Suprapubic skin (tissue), 4 donors: Measurements from ENCODE around the gene OSBPL2. TPM values are rescaled to one million over a fixed set of nuclear protein-coding genes. Genes with fewer than 3 reads are reported as not detected.

Experiments
- DNase-seq, 2 donors: peaks; one replicate each; pipeline ENCODE4 v3.0.0-alpha.2; 2019; ENCODE audit warnings: low spot score in 2 of 2
- H3K27ac ChIP-seq: fragments of 200-600 bp; sonication (generic); one replicate; pipeline ENCODE4 v1.5.1; 2019
- H3K27me3 ChIP-seq: fragments of 200-600 bp; sonication (generic); one replicate; pipeline ENCODE4 v1.5.1; 2019
- H3K36me3 ChIP-seq: fragments of 200-600 bp; sonication (generic); one replicate; pipeline ENCODE4 v1.5.1; 2019
- H3K4me1 ChIP-seq: fragments of 200-600 bp; sonication (generic); one replicate; pipeline ENCODE4 v1.5.1; 2019
- H3K4me3 ChIP-seq: fragments of 200-600 bp; sonication (generic); one replicate; pipeline ENCODE4 v1.5.1; 2019; ENCODE audit warnings: mild to moderate bottlenecking
- H3K9me3 ChIP-seq: fragments of 200-600 bp; sonication (generic); one replicate; pipeline ENCODE4 v1.5.1; 2019
- CTCF ChIP-seq, 2 donors: fragments of 200-600 bp in 1 of 2; fragments of 450-650 bp in 1 of 2; sonication (generic) in 1 of 2; IDR thresholded peaks; one replicate each; pipeline ENCODE4 v1.5.1; 2016 to 2019; ENCODE audit warnings: antibody characterized with exemption in 2 of 2, mild to moderate bottlenecking in 1 of 2, moderate library complexity in 1 of 2
- EP300 ChIP-seq: sonication (generic); formaldehyde crosslinking; IDR thresholded peaks from one replicate; pipeline ENCODE4 v1.6.1; 2017; ENCODE audit warnings: antibody characterized with exemption
- POLR2A ChIP-seq, 2 donors: fragments of 450-650 bp; IDR thresholded peaks; one replicate each; pipeline ENCODE4 v1.6.1; 2017; ENCODE audit warnings: antibody characterized with exemption in 2 of 2, mild to moderate bottlenecking in 2 of 2, moderate library complexity in 2 of 2
- POLR2AphosphoS5 ChIP-seq, 3 donors: sonication (generic); formaldehyde crosslinking; IDR thresholded peaks; one replicate each; pipeline ENCODE4 v1.6.1; 2017; ENCODE audit warnings: antibody characterized with exemption in 3 of 3
- WGBS: methylation state at CpG from one replicate; pipeline ENCODE4 v1.1.5; 2018; 5-methylcytosine and 5-hydroxymethylcytosine counted together
- total RNA-seq, 4 donors: library from RNA; depleted of rRNA; stranded (reverse); fragments of >200 nt; gene quantifications; one replicate each; pipeline ENCODE4 v1.1.0, GENCODE V29; 2016

Gene OSBPL2
- total RNA-seq, 4 donors from 2014 or later: 78.1 to 132 (median 84.0) TPM

- DNase-seq: no peak
- Histone ChIP-seq H3K4me1 (peaks cover 24% of the 10 kb centered on the region), H3K27ac (no peak overlapping the region)
Observed at GRCh38 chr20:62311150-62311549, 72.8 kb downstream of the OSBPL2 start.

GRCh38 chr20:62311832-62312661 lies 73.7 kb downstream of the OSBPL2 start:
- Histone ChIP-seq H3K4me3 (no peak overlapping the region), H3K36me3 (peaks cover 92% of the 10 kb centered on the region), H3K9me3 (no peaks in the 10 kb centered on the region), H3K27ac (no peak overlapping the region), H3K27me3 (no peaks in the 10 kb centered on the region), H3K4me1 (peaks cover 22% of the 10 kb centered on the region)
- 93% methylated on average over 26 of the region's 60 CpGs for WGBS
- DNase-seq: no peak
- TF ChIP-seq EP300 (no peak), POLR2AphosphoS5 (IDR thresholded peaks at IDR 0.05) (no peak), POLR2A (IDR thresholded peaks at IDR 0.05) (no peak)

More at GRCh38 chr20:62311150-62311549, 72.8 kb downstream of the OSBPL2 start:
- peaks cover 91% of the 10 kb centered on the region for H3K36me3 ChIP-seq
- no peaks in the 10 kb centered on the region for H3K27me3 ChIP-seq
- H3K9me3 ChIP-seq: no peaks in the 10 kb centered on the region
- H3K4me3 ChIP-seq: no peak overlapping the region
- TF ChIP-seq CTCF (IDR thresholded peaks at IDR 0.05): no peak
- TF ChIP-seq POLR2AphosphoS5 (IDR thresholded peaks at IDR 0.05): no peak
- no peak for TF ChIP-seq EP300
- no peak for TF ChIP-seq POLR2A (IDR thresholded peaks at IDR 0.05)
- 69% methylated on average over 2 of the region's 18 CpGs for WGBS

- Histone ChIP-seq H3K9me3 (no peaks in the 10 kb centered on the region), H3K4me3 (no peak overlapping the region), H3K27ac (no peak overlapping the region), H3K36me3 (peaks cover 90% of the 10 kb centered on the region), H3K27me3 (no peaks in the 10 kb centered on the region), H3K4me1 (peaks cover 22% of the 10 kb centered on the region)
- no peak for DNase-seq
- TF ChIP-seq POLR2AphosphoS5 (IDR thresholded peaks at IDR 0.05): no peak
- TF ChIP-seq EP300: no peak
- no peak for TF ChIP-seq POLR2A (IDR thresholded peaks at IDR 0.05)
- TF ChIP-seq CTCF (IDR thresholded peaks at IDR 0.05): no peak
- WGBS: 86% methylated on average over 9 of the region's 16 CpGs
Observed at GRCh38 chr20:62312662-62312977, 74.3 kb downstream of the OSBPL2 start.

- Histone ChIP-seq H3K9me3 (no peaks in the 10 kb centered on the region), H3K27me3 (no peaks in the 10 kb centered on the region), H3K4me1 (peaks cover 19% of the 10 kb centered on the region), H3K36me3 (peaks cover 86% of the 10 kb centered on the region), H3K27ac (no peak overlapping the region), H3K4me3 (no peak overlapping the region)
- TF ChIP-seq EP300 (no peak), POLR2AphosphoS5 (IDR thresholded peaks at IDR 0.05) (no peak), CTCF (IDR thresholded peaks at IDR 0.05) (no peak), POLR2A (IDR thresholded peaks at IDR 0.05) (no peak)
- WGBS: 91% methylated on average over 22 of the region's 26 CpGs
- no peak for DNase-seq
Observed at GRCh38 chr20:62313021-62313420, 74.7 kb downstream of the OSBPL2 start.

GRCh38 chr20:62313460-62314338 lies 75.4 kb downstream of the OSBPL2 start:
- H3K4me1 ChIP-seq: peaks cover 13% of the 10 kb centered on the region
- TF ChIP-seq POLR2A (IDR thresholded peaks at IDR 0.05) (no peak), CTCF (IDR thresholded peaks at IDR 0.05) (no peak), EP300 (no peak), POLR2AphosphoS5 (IDR thresholded peaks at IDR 0.05) (no peak)
- H3K27ac ChIP-seq: no peak overlapping the region
- 92% methylated on average over 44 of the region's 55 CpGs for WGBS
- H3K27me3 ChIP-seq: no peaks in the 10 kb centered on the region
- no peaks in the 10 kb centered on the region for H3K9me3 ChIP-seq
- H3K36me3 ChIP-seq: peaks cover 84% of the 10 kb centered on the region
- no peak for DNase-seq
- H3K4me3 ChIP-seq: no peak overlapping the region
